ENCODE data around the gene MYO15A. TPM values are rescaled to one million over a fixed set of nuclear protein-coding genes. Genes with fewer than 3 reads are reported as not detected.

MYO15A gene
- total and polyA plus RNA-seq, 2 experiments from 2014 or later = 1.0 to 2.2 TPM

GRCh38 chr17:18139949-18140348 is 31.4 kb downstream of the MYO15A start:
- Mint-ChIP-seq H3K36me3 (ENCODE audit: low read depth) (no peaks in the 10 kb centered on the region), H3K27me3 (ENCODE audit: insufficient read depth, low read depth, poor library complexity) (peaks cover 15% of the 10 kb centered on the region), H3K9me3 (no peaks in the 10 kb centered on the region), H3K27ac (no peak overlapping the region), H3K4me1 (peaks cover 18% of the 10 kb centered on the region), H3K4me3 (no peak overlapping the region)
- Histone ChIP-seq H3K9me2 (ENCODE audit: insufficient read depth) (no peaks in the 10 kb centered on the region), H3K79me2 (replicated peaks; ENCODE audit: insufficient read depth) (no peaks in the 10 kb centered on the region), H3K4me3 (no peak overlapping the region), H3F3A (replicated peaks; ENCODE audit: low read depth) (no peaks in the 10 kb centered on the region), H3K4me1 (ENCODE audit: insufficient read depth) (no peaks in the 10 kb centered on the region), H3K27me3 (ENCODE audit: insufficient read depth) (no peaks in the 10 kb centered on the region), H4K20me1 (replicated peaks; ENCODE audit: insufficient read depth) (no peaks in the 10 kb centered on the region), H3K4me2 (no peak overlapping the region), H2AFZ (peak overlapping the region; percentile 56; the same call in 1 of the 2 replicates), H3K36me3 (ENCODE audit: insufficient read depth) (no peaks in the 10 kb centered on the region), H3K27ac (ENCODE audit: low read depth) (no peak overlapping the region)
- TF ChIP-seq CTCF (conservative IDR thresholded peaks at IDR 0.05; ENCODE audit: low read depth in 2 of 2) (peak; percentile 41 to 73), ZNF114 (CRISPR knock-in tag; IDR thresholded peaks at IDR 0.05) (no peak)
- peak; percentile 57 for DNase-seq (ENCODE audit: low spot score)
- ATAC-seq = peak; percentile 58

DNA sequence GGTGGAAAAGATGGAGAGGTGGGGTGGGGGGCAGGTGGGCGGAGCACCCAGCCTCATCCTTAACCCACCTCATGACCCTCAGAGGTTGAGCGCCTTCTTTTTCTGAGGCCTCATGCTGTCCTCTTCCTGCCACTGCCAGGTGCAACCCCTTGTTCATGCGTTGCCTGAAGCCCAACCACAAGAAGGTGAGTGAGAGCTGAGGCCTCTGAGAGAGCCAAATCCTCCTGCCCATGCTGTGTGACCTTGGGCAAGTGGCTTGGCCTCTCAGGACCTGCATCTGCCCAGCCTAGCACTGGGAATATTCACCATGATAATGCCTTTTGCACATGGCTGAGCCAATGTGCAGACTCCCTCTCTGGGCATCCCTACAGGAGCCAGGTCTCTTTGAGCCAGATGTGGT is 32.1 kb downstream of the MYO15A start:
- peaks cover 17% of the 10 kb centered on the region for H3K4me1 Mint-ChIP-seq
- no peak for TF ChIP-seq JUNB (IDR thresholded peaks at IDR 0.05; ENCODE audit: unreplicated experiment)
- TF ChIP-seq EZH2 (IDR thresholded peaks at IDR 0.05; ENCODE audit: low read depth, unreplicated experiment) = no peak
- TF ChIP-seq, protein P1, sequence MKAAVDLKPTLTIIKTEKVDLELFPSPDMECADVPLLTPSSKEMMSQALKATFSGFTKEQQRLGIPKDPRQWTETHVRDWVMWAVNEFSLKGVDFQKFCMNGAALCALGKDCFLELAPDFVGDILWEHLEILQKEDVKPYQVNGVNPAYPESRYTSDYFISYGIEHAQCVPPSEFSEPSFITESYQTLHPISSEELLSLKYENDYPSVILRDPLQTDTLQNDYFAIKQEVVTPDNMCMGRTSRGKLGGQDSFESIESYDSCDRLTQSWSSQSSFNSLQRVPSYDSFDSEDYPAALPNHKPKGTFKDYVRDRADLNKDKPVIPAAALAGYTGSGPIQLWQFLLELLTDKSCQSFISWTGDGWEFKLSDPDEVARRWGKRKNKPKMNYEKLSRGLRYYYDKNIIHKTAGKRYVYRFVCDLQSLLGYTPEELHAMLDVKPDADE (IDR thresholded peaks at IDR 0.05) = no peak
- TF ChIP-seq ZNF462 (CRISPR knock-in tag; IDR thresholded peaks at IDR 0.05) = no peak
- no peak for TF ChIP-seq ZNF114 (CRISPR knock-in tag; IDR thresholded peaks at IDR 0.05)
- TF ChIP-seq ZNF331 (CRISPR knock-in tag; IDR thresholded peaks at IDR 0.05; ENCODE audit: low read depth) = no peak
- no peak for TF ChIP-seq POLR2AphosphoS5 (IDR thresholded peaks at IDR 0.05; ENCODE audit: low read depth)
- no peak for TF ChIP-seq CREB1 (CRISPR knock-in tag; IDR thresholded peaks at IDR 0.05; ENCODE audit: low read depth)
- TF ChIP-seq EZH2phosphoT487 (IDR thresholded peaks at IDR 0.05; ENCODE audit: unreplicated experiment) = no peak
- TF ChIP-seq CTCF (conservative IDR thresholded peaks at IDR 0.05; ENCODE audit: low read depth in 2 of 2) = no peak

More for the DNA sequence above, 32.1 kb downstream of the MYO15A start:
- Mint-ChIP-seq H3K9me3 (no peaks in the 10 kb centered on the region), H3K36me3 (ENCODE audit: low read depth) (no peaks in the 10 kb centered on the region), H3K27me3 (ENCODE audit: insufficient read depth, low read depth, poor library complexity) (peaks cover 15% of the 10 kb centered on the region), H3K4me3 (no peak overlapping the region), H3K27ac (no peak overlapping the region)
- Histone ChIP-seq H3K27me3 (ENCODE audit: insufficient read depth) (no peaks in the 10 kb centered on the region), H3K4me3 (no peak overlapping the region), H3K9me2 (ENCODE audit: insufficient read depth) (no peaks in the 10 kb centered on the region), H4K20me1 (replicated peaks; ENCODE audit: insufficient read depth) (no peaks in the 10 kb centered on the region), H3K4me1 (ENCODE audit: insufficient read depth) (no peaks in the 10 kb centered on the region), H3K4me2 (no peak overlapping the region), H3K79me2 (replicated peaks; ENCODE audit: insufficient read depth) (no peaks in the 10 kb centered on the region), H2AFZ (no peak overlapping the region), H3F3A (replicated peaks; ENCODE audit: low read depth) (no peaks in the 10 kb centered on the region), H3K27ac (ENCODE audit: low read depth) (no peak overlapping the region), H3K36me3 (ENCODE audit: insufficient read depth) (no peaks in the 10 kb centered on the region)
- DNase-seq (ENCODE audit: low spot score) (no peak), ATAC-seq (no peak)

Data from GM23338 (cell line).